Kidney glomerular epithelial cell (primary cell): ENCODE data around the gene CEP83.
"Not testable (repeated sequence)": the region's sequence is repeated elsewhere in the genome, so short reads cannot be mapped to it uniquely, and the experiment has no call there.

Experiments
- DNase-seq: peaks from one replicate; lab custom pipeline; 2025; lab: John Stamatoyannopoulos, UW

Gene CEP83

GRCh38 chr12:94430304-94430703 lies 29.4 kb downstream of the CEP83 start:
- DNase-seq = no peak

GRCh38 chr12:94429633-94430032 lies 30.0 kb downstream of the CEP83 start:
- DNase-seq = no peak

GRCh38 chr12:94429191-94429590 lies 30.5 kb downstream of the CEP83 start:
- DNase-seq = no peak

GRCh38 chr12:94427501-94428381 lies 31.9 kb downstream of the CEP83 start:
- no peak for DNase-seq

- DNase-seq = no peak
Observed at GRCh38 chr12:94426049-94426448, 33.6 kb downstream of the CEP83 start.

- DNase-seq = not testable (repeated sequence)
Observed at GRCh38 chr12:94424830-94425229, 34.8 kb downstream of the CEP83 start.

- no peak for DNase-seq
Observed at GRCh38 chr12:94421868-94422740, 37.6 kb downstream of the CEP83 start.

GRCh38 chr12:94418517-94418916 lies 41.1 kb downstream of the CEP83 start:
- no peak for DNase-seq

GRCh38 chr12:94416613-94417012 lies 43.1 kb downstream of the CEP83 start:
- no peak for DNase-seq

GRCh38 chr12:94415066-94415465 lies 44.6 kb downstream of the CEP83 start:
- DNase-seq = no peak

GRCh38 chr12:94405413-94406116 lies 54.1 kb downstream of the CEP83 start:
- no peak for DNase-seq

- DNase-seq = no peak
Observed at GRCh38 chr12:94404854-94405253, 54.8 kb downstream of the CEP83 start.

GRCh38 chr12:94401326-94401725 lies 58.3 kb downstream of the CEP83 start:
- DNase-seq = no peak

GRCh38 chr12:94398685-94399084 lies 61.0 kb downstream of the CEP83 start:
- DNase-seq = not testable (repeated sequence)

GRCh38 chr12:94397401-94397800 lies 62.3 kb downstream of the CEP83 start:
- DNase-seq = no peak

- DNase-seq = not testable (repeated sequence)
Observed at GRCh38 chr12:94396014-94396413, 63.7 kb downstream of the CEP83 start.

- no peak for DNase-seq
Observed at GRCh38 chr12:94390130-94390485, 69.6 kb downstream of the CEP83 start.

GRCh38 chr12:94389482-94390129 lies 70.1 kb downstream of the CEP83 start:
- DNase-seq = not testable (repeated sequence)

- DNase-seq = no peak
Observed at GRCh38 chr12:94386422-94386821, 73.2 kb downstream of the CEP83 start.

- no peak for DNase-seq
Observed at GRCh38 chr12:94384030-94384429, 75.6 kb downstream of the CEP83 start.

GRCh38 chr12:94380507-94380906 lies 79.2 kb downstream of the CEP83 start:
- no peak for DNase-seq
